MM.1S (cell line): ENCODE data around the gene TMEM250.

ENCODE experiments used
- DNase-seq: peaks from one replicate; pipeline ENCODE4 v3.0.0-alpha.2; 2015
- H2AFZ ChIP-seq: fragments of 300-600 bp; sonication (generic); 2 replicates; pipeline ENCODE4 v1.6.0; 2016; ENCODE audit warnings: antibody characterized with exemption, low read length
- H3F3A ChIP-seq: fragments of 300-600 bp; sonication (generic); 2 replicates; pipeline ENCODE4 v1.6.1; 2016; ENCODE audit warnings: mild to moderate bottlenecking, antibody characterized with exemption, low read length, moderate library complexity, mixed read lengths; ENCODE audit not compliant: insufficient read depth
- H3K27ac ChIP-seq: fragments of 300-600 bp; sonication (generic); 2 replicates; pipeline ENCODE4 v1.5.1; 2016; ENCODE audit warnings: mild to moderate bottlenecking, low read length
- H3K27me3 ChIP-seq: fragments of 300-600 bp; sonication (generic); replicated peaks from 2 replicates; pipeline ENCODE4 v1.6.0; 2016; ENCODE audit warnings: low read length; ENCODE audit not compliant: insufficient read depth
- H3K36me3 ChIP-seq: fragments of 300-600 bp; sonication (generic); replicated peaks from 2 replicates; pipeline ENCODE4 v1.6.1; 2016; ENCODE audit warnings: mild to moderate bottlenecking, low read length, mixed read lengths; ENCODE audit not compliant: insufficient read depth
- H3K4me1 ChIP-seq: fragments of 300-600 bp; sonication (generic); 2 replicates; pipeline ENCODE4 v1.6.1; 2016; ENCODE audit warnings: low read length, mixed read lengths
- H3K4me2 ChIP-seq: fragments of 300-600 bp; sonication (generic); 2 replicates; pipeline ENCODE4 v1.6.0; 2016; ENCODE audit warnings: low read depth, low read length
- H3K4me3 ChIP-seq: fragments of 300-600 bp; sonication (generic); 2 replicates; pipeline ENCODE4 v1.5.1; 2016; ENCODE audit warnings: low read length, mixed read lengths
- H3K79me2 ChIP-seq: fragments of 300-600 bp; sonication (generic); 2 replicates; pipeline ENCODE4 v1.6.1; 2016; ENCODE audit warnings: mixed run types, low read length, mixed read lengths
- H3K9ac ChIP-seq: fragments of 300-600 bp; sonication (generic); 2 replicates; pipeline ENCODE4 v1.6.1; 2016; ENCODE audit warnings: low read length, mixed read lengths
- H3K9me2 ChIP-seq: fragments of 300-600 bp; sonication (generic); replicated peaks from 2 replicates; pipeline ENCODE4 v1.6.1; 2016; ENCODE audit warnings: mild to moderate bottlenecking, low read length, mixed read lengths; ENCODE audit not compliant: insufficient read depth
- H3K9me3 ChIP-seq: fragments of 300-600 bp; sonication (generic); replicated peaks from 2 replicates; pipeline ENCODE4 v1.6.1; 2016; ENCODE audit warnings: mild to moderate bottlenecking, low read length, mixed read lengths; ENCODE audit not compliant: insufficient read depth
- H4K20me1 ChIP-seq: fragments of 300-600 bp; sonication (generic); 2 replicates; pipeline ENCODE4 v1.6.1; 2016; ENCODE audit warnings: mild to moderate bottlenecking, low read length, moderate library complexity, mixed read lengths; ENCODE audit not compliant: insufficient read depth
- CTCF ChIP-seq: fragments of 300-600 bp; sonication (generic); IDR thresholded peaks from 2 replicates; pipeline ENCODE4 v1.5.1; 2016; ENCODE audit warnings: antibody characterized with exemption, low read length, mixed read lengths
- EZH2 ChIP-seq: fragments of 300-600 bp; sonication (generic); optimal IDR thresholded peaks from 2 replicates; pipeline ENCODE3; 2017; ENCODE audit warnings: low read depth, mild to moderate bottlenecking, antibody characterized with exemption, low read length, mixed read lengths
- EZH2phosphoT487 ChIP-seq: fragments of 300-600 bp; sonication (generic); IDR thresholded peaks from 2 replicates; pipeline ENCODE4 v1.6.1; 2018; ENCODE audit warnings: antibody characterized with exemption, low read length

Gene TMEM250

GRCh38 chr9:136091582-136092352, 26.9 kb downstream of the TMEM250 start:
- Histone ChIP-seq H3K36me3 (no peaks in the 10 kb centered on the region), H3K9me3 (no peaks in the 10 kb centered on the region), H3F3A (no peaks in the 10 kb centered on the region), H3K27me3 (peaks cover 89% of the 10 kb centered on the region), H3K79me2 (no peaks in the 10 kb centered on the region), H3K4me3 (no peak overlapping the region), H3K4me1 (no peaks in the 10 kb centered on the region), H3K27ac (no peak overlapping the region), H4K20me1 (no peaks in the 10 kb centered on the region), H2AFZ (no peak overlapping the region), H3K9ac (no peak overlapping the region), H3K9me2 (no peaks in the 10 kb centered on the region), H3K4me2 (no peak overlapping the region)
- TF ChIP-seq CTCF (no peak), EZH2 (no peak), EZH2phosphoT487 (no peak)
- no peak for DNase-seq

GRCh38 chr9:136090768-136091581, 27.7 kb downstream of the TMEM250 start:
- H3K27me3 ChIP-seq, result peaks cover 90% of the 10 kb centered on the region
- H3K4me3 ChIP-seq, result no peak overlapping the region
- no peak overlapping the region for H3K9ac ChIP-seq
- no peaks in the 10 kb centered on the region for H3K9me2 ChIP-seq
- no peaks in the 10 kb centered on the region for H3K4me1 ChIP-seq
- H3K9me3 ChIP-seq, result no peaks in the 10 kb centered on the region
- no peak overlapping the region for H2AFZ ChIP-seq
- H3K4me2 ChIP-seq, result no peak overlapping the region
- H3K36me3 ChIP-seq, result no peaks in the 10 kb centered on the region
- H4K20me1 ChIP-seq, result no peaks in the 10 kb centered on the region
- H3F3A ChIP-seq, result no peaks in the 10 kb centered on the region
- no peak overlapping the region for H3K27ac ChIP-seq
- H3K79me2 ChIP-seq, result no peaks in the 10 kb centered on the region
- no peak for TF ChIP-seq EZH2phosphoT487
- no peak for TF ChIP-seq CTCF
- no peak for TF ChIP-seq EZH2
- DNase-seq, result no peak

- no peaks in the 10 kb centered on the region for H3F3A ChIP-seq
- no peak for TF ChIP-seq EZH2phosphoT487
- no peak for TF ChIP-seq CTCF
- TF ChIP-seq EZH2, result no peak
- no peaks in the 10 kb centered on the region for H3K4me1 ChIP-seq
- no peaks in the 10 kb centered on the region for H3K9me2 ChIP-seq
- H4K20me1 ChIP-seq, result no peaks in the 10 kb centered on the region
- no peaks in the 10 kb centered on the region for H3K9me3 ChIP-seq
- no peak overlapping the region for H3K4me2 ChIP-seq
- no peak overlapping the region for H2AFZ ChIP-seq
- no peaks in the 10 kb centered on the region for H3K36me3 ChIP-seq
- H3K9ac ChIP-seq, result no peak overlapping the region
- H3K79me2 ChIP-seq, result no peaks in the 10 kb centered on the region
- peaks cover 94% of the 10 kb centered on the region for H3K27me3 ChIP-seq
- H3K27ac ChIP-seq, result no peak overlapping the region
- no peak for DNase-seq
- H3K4me3 ChIP-seq, result no peak overlapping the region
These were observed 28.5 kb downstream of the TMEM250 start for GRCh38 chr9:136090056-136090735.
